ENCODE data around the gene ZBTB39.
"Not testable (repeated sequence)": the region's sequence is repeated elsewhere in the genome, so short reads cannot be mapped to it uniquely, and the experiment has no call there.

DNA sequence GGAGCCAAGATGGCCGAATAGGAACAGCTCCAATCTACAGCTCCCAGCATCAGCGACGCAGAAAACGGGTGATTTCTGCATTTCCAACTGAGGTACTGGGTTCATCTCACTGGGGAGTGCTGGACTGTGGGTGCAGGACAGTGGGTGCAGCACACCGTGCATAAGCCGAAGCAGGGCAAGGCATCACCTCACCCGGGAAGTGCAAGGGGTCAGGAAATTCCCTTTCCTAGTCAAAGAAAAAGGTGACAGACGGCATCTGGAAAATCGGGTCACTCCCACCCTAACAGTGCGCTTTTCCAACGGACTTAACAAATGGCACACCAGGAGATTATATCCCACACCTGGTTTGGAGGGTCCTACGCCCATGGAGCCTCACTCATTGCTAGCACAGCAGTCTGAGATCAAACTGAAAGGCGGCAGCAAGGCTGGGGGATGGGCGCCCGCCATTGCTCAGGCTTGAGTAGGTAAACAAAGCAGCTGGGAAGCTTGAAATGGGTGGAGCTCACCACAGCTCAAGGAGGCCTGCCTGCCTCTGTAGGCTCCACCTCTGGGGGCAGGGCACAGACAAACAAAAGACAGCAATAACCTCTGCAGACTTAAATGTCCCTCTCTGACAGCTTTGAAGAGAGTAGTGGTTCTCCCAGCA is 40.2 kb downstream of the ZBTB39 start:
- not testable (repeated sequence) for TF ChIP-seq ZZZ3 (CRISPR knock-in tag; IDR thresholded peaks at IDR 0.05; ENCODE audit: borderline replicate concordance); SP1 (IDR thresholded peaks at IDR 0.05); SP1 (CRISPR knock-in tag; IDR thresholded peaks at IDR 0.05); THYN1 (CRISPR knock-in tag; IDR thresholded peaks at IDR 0.05; ENCODE audit: borderline replicate concordance, low read depth); HDAC6 (IDR thresholded peaks at IDR 0.05; ENCODE audit: low read depth, low read length); JUN (CRISPR knock-in tag; IDR thresholded peaks at IDR 0.05); RAD21 (CRISPR knock-in tag; IDR thresholded peaks at IDR 0.05)
- TF ChIP-seq, protein P1, sequence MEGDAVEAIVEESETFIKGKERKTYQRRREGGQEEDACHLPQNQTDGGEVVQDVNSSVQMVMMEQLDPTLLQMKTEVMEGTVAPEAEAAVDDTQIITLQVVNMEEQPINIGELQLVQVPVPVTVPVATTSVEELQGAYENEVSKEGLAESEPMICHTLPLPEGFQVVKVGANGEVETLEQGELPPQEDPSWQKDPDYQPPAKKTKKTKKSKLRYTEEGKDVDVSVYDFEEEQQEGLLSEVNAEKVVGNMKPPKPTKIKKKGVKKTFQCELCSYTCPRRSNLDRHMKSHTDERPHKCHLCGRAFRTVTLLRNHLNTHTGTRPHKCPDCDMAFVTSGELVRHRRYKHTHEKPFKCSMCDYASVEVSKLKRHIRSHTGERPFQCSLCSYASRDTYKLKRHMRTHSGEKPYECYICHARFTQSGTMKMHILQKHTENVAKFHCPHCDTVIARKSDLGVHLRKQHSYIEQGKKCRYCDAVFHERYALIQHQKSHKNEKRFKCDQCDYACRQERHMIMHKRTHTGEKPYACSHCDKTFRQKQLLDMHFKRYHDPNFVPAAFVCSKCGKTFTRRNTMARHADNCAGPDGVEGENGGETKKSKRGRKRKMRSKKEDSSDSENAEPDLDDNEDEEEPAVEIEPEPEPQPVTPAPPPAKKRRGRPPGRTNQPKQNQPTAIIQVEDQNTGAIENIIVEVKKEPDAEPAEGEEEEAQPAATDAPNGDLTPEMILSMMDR (CRISPR knock-in tag; IDR thresholded peaks at IDR 0.05): not testable (repeated sequence)
